ENCODE measurements around the gene RGS7. TPM values are rescaled to one million over a fixed set of nuclear protein-coding genes. Genes with fewer than 3 reads are reported as not detected.

RGS7 gene
- total RNA-seq, 1 donor from 2014 or later, result not detected

Other genes with a start within 250 kb of the RGS7 start
- 94.5 and 101 TPM in 2 replicates for gene FH, start 162.6 kb upstream of the RGS7 start, total RNA-seq
- not detected in 2 replicates for gene KMO, start 175.2 kb upstream of the RGS7 start, total RNA-seq

Data from activated T-helper 1 cell treated with anti-CD3 and anti-CD28 coated beads, Interleukin-12 subunit alpha, Interleukin-12 subunit beta, Interleukin-2, Interleukin-4 antibody, amounts not matched to agents 30 ng/mL and 10 ng/mL and 1 ng/mL, durations not matched to agents 14 hours and 24 hours and 36 hours (primary cell).